Activated naive CD4-positive, alpha-beta T cell (primary cell): ENCODE data around the gene MGAT4B.
"Not testable (repeated sequence)": the region's sequence is repeated elsewhere in the genome, so short reads cannot be mapped to it uniquely, and the experiment has no call there.

Source experiments
- DNase-seq, 4 experiments: peaks; one replicate each; lab custom pipeline; 2025; lab: John Stamatoyannopoulos, UW

MGAT4B gene

GRCh38 chr5:179806250-179807048 lies at the start of gene MGAT4B:
Gene MGAT4B, minus strand, starts transcription at chr5:179806866. Its CDS starts 283 bp downstream, at chr5:179806583.
- DNase-seq: peak in 1 of 4 experiments; percentile 37

- DNase-seq: no peak
These were observed 47.7 kb upstream of the MGAT4B start for GRCh38 chr5:179854356-179854755.

GRCh38 chr5:179852993-179853547 lies 46.4 kb upstream of the MGAT4B start:
- DNase-seq: no peak

- DNase-seq: no peak
These were observed 35.0 kb upstream of the MGAT4B start for GRCh38 chr5:179841621-179842020.

GRCh38 chr5:179840766-179841165 lies 34.1 kb upstream of the MGAT4B start:
- DNase-seq: no peak

- no peak for DNase-seq
These were observed 33.7 kb upstream of the MGAT4B start for GRCh38 chr5:179840321-179840720.

- DNase-seq: no peak
These were observed 32.9 kb upstream of the MGAT4B start for GRCh38 chr5:179839328-179840256.

- no peak for DNase-seq
These were observed 30.7 kb upstream of the MGAT4B start for GRCh38 chr5:179837076-179838011.

GRCh38 chr5:179836225-179837019 lies 29.8 kb upstream of the MGAT4B start:
- peak in 2 of 4 experiments; percentile 34 to 36 for DNase-seq

- not testable (repeated sequence) for DNase-seq
These were observed 28.2 kb upstream of the MGAT4B start for GRCh38 chr5:179834871-179835270.

GRCh38 chr5:179834120-179834519 lies 27.5 kb upstream of the MGAT4B start:
- no peak for DNase-seq

GRCh38 chr5:179833709-179834070 lies 27.0 kb upstream of the MGAT4B start:
- no peak for DNase-seq

- DNase-seq: no peak
These were observed 26.5 kb upstream of the MGAT4B start for GRCh38 chr5:179833056-179833708.

- DNase-seq: no peak
These were observed 25.5 kb upstream of the MGAT4B start for GRCh38 chr5:179832039-179832745.

GRCh38 chr5:179830818-179831468 lies 24.3 kb upstream of the MGAT4B start:
- no peak for DNase-seq

- DNase-seq: no peak
These were observed 23.2 kb upstream of the MGAT4B start for GRCh38 chr5:179829732-179830435.

- no peak for DNase-seq
These were observed 22.2 kb upstream of the MGAT4B start for GRCh38 chr5:179828756-179829421.

- DNase-seq: no peak
These were observed 21.0 kb upstream of the MGAT4B start for GRCh38 chr5:179827680-179828079.
